SU-DHL-6 (cell line): Measurements from ENCODE around the gene GATC.

Source experiments
- EZH2phosphoT487 ChIP-seq: fragments of 200-600 bp; sonication (generic), shearing (Covaris generic); conservative IDR thresholded peaks from 2 replicates; pipeline ENCODE4 v1.6.1; 2018; ENCODE audit warnings: mild to moderate bottlenecking, antibody characterized with exemption, low read length, moderate library complexity, mixed read lengths
- TF ChIP-seq, protein P1 (sequence below): fragments of 200-600 bp; sonication (generic); IDR thresholded peaks from one replicate; pipeline ENCODE4 v1.5.1; 2017; ENCODE audit warnings: antibody characterized with exemption, mild to moderate bottlenecking, low read length, moderate library complexity; ENCODE audit not compliant: insufficient read depth, poor library complexity, severe bottlenecking

DNA sequence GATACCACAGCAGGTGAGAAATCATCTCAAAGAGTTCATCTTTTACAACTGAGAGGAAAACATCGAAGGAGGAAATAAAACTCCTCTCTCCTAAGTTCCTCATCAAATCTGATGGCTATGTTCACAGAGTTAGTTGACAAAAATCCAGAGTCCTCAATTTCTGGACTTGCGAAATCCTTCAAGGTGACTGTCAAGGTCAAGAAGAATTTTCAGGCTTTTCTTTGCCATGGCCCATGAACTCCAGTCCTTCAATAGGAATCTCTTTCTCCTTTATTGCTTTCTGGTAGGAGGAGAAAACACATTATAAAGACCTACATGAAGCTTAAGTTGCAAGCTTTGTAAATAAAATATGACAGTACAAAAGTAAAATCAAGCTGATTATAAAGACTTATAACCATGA lies 1.6 kb upstream of the GATC start:
- TF ChIP-seq, protein P1, sequence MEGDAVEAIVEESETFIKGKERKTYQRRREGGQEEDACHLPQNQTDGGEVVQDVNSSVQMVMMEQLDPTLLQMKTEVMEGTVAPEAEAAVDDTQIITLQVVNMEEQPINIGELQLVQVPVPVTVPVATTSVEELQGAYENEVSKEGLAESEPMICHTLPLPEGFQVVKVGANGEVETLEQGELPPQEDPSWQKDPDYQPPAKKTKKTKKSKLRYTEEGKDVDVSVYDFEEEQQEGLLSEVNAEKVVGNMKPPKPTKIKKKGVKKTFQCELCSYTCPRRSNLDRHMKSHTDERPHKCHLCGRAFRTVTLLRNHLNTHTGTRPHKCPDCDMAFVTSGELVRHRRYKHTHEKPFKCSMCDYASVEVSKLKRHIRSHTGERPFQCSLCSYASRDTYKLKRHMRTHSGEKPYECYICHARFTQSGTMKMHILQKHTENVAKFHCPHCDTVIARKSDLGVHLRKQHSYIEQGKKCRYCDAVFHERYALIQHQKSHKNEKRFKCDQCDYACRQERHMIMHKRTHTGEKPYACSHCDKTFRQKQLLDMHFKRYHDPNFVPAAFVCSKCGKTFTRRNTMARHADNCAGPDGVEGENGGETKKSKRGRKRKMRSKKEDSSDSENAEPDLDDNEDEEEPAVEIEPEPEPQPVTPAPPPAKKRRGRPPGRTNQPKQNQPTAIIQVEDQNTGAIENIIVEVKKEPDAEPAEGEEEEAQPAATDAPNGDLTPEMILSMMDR: no peak
- TF ChIP-seq EZH2phosphoT487: no peak
